HG03457 (cell line): ENCODE data around the gene OR8H2.
"Not testable (repeated sequence)": the region's sequence is repeated elsewhere in the genome, so short reads cannot be mapped to it uniquely, and the experiment has no call there.

Source experiments
- ATAC-seq: cut with Tn5 transposase; IDR thresholded peaks from one replicate; pipeline ENCODE4 v1.9.1; 2021; ENCODE audit warnings: moderate number of reproducible peaks; ENCODE audit not compliant: unreplicated experiment

OR8H2 gene

GRCh38 chr11:56103210-56103737 lies at the start of gene OR8H2:
TSS of gene OR8H2 (plus strand) at chr11:56103687. CDS start at chr11:56105043, 1,356 bp downstream.
- no peak for ATAC-seq

DNA sequence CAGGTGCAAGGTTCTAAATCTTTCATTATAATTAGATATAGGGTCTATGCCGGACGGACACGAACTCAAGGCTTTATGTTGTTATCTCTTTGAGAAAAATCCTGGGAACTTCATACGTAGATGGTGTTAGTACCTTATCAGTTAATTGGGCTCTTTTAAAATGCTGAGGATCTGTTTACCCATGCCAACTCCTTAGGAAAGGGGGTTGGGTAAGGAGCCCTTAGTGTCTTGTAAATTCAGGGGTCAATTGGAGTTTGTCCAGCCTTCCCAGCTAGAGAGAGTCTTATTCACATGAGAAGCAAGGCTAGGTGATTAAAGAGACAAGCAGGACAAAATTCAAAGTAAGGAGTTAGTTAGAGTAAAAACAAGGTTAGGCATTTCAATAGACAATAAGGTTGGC lies 47.1 kb upstream of the OR8H2 start:
- not testable (repeated sequence) for ATAC-seq

GRCh38 chr11:56057661-56058237 lies 45.7 kb upstream of the OR8H2 start:
- not testable (repeated sequence) for ATAC-seq

DNA sequence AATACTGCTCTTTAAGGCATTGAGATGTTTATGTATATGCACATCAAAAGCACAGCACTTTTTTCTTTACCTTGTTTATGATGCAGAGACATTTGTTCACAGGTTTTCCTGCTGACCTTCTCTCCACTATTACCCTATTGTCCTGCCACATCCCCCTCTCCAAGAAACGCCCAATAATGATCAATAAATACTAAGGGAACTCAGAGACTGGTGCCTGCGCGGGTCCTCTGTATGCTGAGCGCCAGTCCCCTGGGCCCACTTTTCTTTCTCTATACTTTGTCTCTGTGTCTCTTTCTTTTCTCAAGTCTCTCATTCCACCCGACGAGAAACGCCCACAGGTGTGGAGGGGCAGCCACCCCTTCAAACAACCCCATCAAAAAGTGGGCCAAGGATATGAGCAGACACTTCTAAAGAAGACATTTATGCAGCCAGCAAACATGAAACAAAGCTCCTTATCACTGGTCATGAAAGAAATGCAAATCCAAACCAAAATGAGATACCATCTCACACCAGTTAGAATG lies 45.2 kb upstream of the OR8H2 start:
- ATAC-seq: not testable (repeated sequence)

GRCh38 chr11:56066980-56067379 lies 36.5 kb upstream of the OR8H2 start:
- no peak for ATAC-seq

- no peak for ATAC-seq
These were observed 13.8 kb upstream of the OR8H2 start for GRCh38 chr11:56089697-56090096.

DNA sequence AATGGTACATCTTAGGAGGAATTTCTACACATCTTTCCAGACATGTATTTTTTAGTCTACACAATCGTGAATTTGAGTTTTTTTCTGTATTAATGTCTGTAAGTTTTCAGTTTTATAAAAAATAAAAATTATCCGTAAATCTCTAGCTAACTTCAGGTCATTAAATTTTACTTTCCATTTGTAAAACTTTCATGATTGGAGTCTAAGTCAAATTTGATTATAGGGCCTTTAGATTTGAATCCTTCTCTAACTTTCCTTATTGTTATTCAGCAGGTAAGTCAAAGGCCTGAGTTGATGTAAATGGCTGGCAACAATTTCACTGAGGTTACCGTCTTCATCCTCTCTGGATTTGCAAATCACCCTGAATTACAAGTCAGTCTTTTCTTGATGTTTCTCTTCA lies 10.5 kb upstream of the OR8H2 start, which contains the start of gene OR8I2:
Gene OR8I2, plus strand, starts transcription at position 301 of the 400 bp plus-strand sequence. Its CDS starts 0 bp downstream, at position 301.
- no peak for ATAC-seq

- no peak for ATAC-seq
These were observed 18.6 kb downstream of the OR8H2 start, which contains the start of gene OR8H3 for GRCh38 chr11:56122073-56122472. TSS of gene OR8H3 (plus strand) at chr11:56122373. CDS start at chr11:56122373, 0 bp downstream.

- ATAC-seq: no peak
These were observed 36.7 kb downstream of the OR8H2 start, which contains the start of gene OR8J3 for GRCh38 chr11:56140151-56140661. TSS of gene OR8J3 (minus strand) at chr11:56140201. CDS start at chr11:56137718, 2,483 bp downstream.

GRCh38 chr11:56143681-56144080 lies 40.2 kb downstream of the OR8H2 start:
- not testable (repeated sequence) for ATAC-seq

GRCh38 chr11:56151376-56151775 lies 47.9 kb downstream of the OR8H2 start:
- no peak for ATAC-seq

- ATAC-seq: no peak
These were observed 48.8 kb downstream of the OR8H2 start for GRCh38 chr11:56152333-56152732.
